Renal cortical epithelial cell (primary cell): ENCODE data around the gene LNX2. TPM values are rescaled to one million over a fixed set of nuclear protein-coding genes. Genes with fewer than 3 reads are reported as not detected.
A peak's percentile ranks its signal among the peaks of the same experiment; 100 is the strongest.

Experiments
- DNase-seq: peaks from one replicate; pipeline ENCODE4 v3.0.0-alpha.2; 2011; ENCODE audit warnings: low read depth
- total RNA-seq: library from RNA; depleted of rRNA; stranded (reverse); fragments of >200 nt; gene quantifications from 2 replicates; pipeline ENCODE4 v1.2.3, GENCODE V29; 2014

Gene LNX2
- 9.0 and 16.5 TPM in 2 replicates for total RNA-seq

GRCh38 chr13:27620377-27621115 is at the start of gene LNX2:
Gene LNX2, minus strand, starts transcription at chr13:27620529. Its CDS starts 38,826 bp downstream, at chr13:27581703.
- peak; percentile 85 for DNase-seq

DNA sequence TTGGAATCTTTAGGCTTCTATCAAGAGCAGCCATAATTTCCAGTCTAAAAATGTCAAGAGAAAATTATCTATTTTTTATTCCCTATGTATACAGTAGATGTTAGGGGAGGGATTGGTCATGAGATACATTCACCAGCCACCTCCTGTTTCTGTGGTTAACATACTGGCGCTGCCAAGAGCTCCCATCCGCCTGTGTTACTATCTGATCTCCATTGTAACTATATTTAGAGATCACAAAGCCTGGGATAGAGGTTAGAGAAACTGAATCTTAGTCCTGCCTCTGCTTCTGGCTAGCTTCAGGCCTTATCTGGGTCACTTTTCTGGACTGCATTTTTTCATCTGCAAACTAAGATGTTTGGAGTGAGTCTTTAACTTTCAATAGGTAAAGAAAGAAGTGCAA is 47.6 kb upstream of the LNX2 start:
- DNase-seq, result no peak

DNA sequence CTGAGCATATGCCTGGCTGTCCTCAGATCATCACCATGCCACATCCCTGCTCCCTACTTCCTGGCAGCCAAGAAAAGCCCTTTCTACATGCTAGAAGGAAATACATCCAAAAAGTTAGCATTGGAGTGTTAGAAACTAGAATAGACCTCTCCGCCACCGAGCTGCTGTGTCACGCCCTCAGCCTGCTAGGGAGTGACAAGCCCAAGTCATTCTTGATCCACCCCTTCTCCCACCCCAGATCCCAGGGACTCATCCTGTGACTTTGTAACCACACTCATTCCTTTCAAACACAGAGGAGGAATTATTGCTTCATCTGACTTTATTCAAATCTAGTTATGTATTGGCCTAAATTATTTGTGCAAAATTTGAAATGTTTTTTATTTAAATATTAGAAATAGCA is 46.6 kb upstream of the LNX2 start:
- DNase-seq, result no peak

- DNase-seq, result no peak
Measured at GRCh38 chr13:27665761-27666160, 45.4 kb upstream of the LNX2 start.

GRCh38 chr13:27665333-27665732 is 45.0 kb upstream of the LNX2 start:
- no peak for DNase-seq

- peak; percentile 17 for DNase-seq
Measured at GRCh38 chr13:27663947-27664346, 43.6 kb upstream of the LNX2 start.

DNA sequence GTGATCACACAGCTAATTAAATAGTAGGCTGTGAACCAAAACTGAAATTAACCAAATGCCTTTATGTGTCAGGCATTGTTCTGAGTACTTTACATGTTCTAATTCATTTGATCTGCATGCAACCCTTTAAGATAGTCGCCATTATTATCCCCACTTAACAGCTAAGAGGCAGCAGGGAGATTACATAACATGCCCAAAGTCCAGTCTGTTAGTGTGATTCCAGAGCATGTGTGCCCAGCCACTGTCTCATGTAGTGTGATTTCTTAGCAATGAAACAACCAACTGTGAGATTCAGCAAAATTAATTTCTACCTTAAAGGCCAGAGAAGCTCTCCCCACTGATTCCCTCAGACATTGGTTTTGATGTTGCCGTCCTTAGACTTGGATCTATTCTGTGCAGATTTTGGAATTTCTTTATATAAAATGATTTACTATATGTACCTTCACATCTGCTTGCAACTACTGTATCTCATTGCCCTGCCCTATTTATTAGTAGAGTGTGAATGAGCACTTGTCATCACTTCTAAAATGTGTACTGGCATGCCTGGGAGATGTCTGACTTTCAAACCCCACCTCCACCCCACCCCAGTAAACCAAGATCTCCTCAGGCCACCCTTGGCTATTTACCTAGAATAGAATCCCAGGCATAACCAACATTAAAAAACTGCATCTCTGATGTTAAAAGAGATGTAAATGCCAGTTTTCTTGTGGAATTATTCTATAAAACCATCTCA is 42.6 kb upstream of the LNX2 start:
- DNase-seq, result peak; percentile 13

DNA sequence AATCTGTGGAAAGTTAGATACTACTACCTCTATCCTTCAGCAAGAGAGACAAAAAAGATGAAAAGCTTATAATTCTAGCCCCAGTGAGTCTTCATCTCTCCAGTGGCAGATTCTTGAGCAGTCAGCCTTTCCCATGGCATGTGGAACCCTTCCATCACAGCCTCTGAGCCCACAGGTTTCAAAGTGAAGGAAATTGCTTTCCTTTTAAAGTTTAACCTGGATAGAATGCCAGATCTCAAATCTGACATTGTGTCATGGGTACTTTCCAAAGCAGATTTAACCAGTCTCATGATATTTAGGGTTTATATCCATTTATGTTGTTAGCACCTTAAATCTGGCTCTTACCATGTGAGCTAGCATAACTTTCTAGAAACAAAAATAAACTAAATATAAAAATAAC is 40.7 kb upstream of the LNX2 start:
- DNase-seq, result peak; percentile 76

DNA sequence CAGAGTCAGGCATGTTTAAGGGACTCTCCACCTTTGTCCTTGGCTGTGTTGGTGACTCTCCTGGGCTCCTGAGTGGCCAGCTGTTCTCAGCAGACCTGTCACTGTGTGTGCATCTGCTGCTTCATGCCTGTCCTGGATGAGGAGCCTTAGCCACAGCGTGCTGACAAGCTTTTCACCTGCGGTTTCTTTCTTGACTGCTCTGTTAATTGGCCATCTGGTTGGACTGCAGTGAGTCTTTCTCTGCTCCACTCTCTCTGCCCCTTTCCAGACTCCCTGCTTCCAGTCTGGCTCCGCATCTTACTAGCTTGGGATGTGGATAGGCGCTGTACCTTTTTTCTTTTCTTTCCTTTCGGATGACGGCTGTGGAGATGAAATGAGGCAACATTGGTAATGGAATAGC is 40.2 kb upstream of the LNX2 start:
- DNase-seq, result no peak

GRCh38 chr13:27659145-27659865 is 39.0 kb upstream of the LNX2 start:
- no peak for DNase-seq

- no peak for DNase-seq
Measured at GRCh38 chr13:27658546-27658945, 38.2 kb upstream of the LNX2 start.

GRCh38 chr13:27657724-27658123 is 37.4 kb upstream of the LNX2 start:
- no peak for DNase-seq

DNA sequence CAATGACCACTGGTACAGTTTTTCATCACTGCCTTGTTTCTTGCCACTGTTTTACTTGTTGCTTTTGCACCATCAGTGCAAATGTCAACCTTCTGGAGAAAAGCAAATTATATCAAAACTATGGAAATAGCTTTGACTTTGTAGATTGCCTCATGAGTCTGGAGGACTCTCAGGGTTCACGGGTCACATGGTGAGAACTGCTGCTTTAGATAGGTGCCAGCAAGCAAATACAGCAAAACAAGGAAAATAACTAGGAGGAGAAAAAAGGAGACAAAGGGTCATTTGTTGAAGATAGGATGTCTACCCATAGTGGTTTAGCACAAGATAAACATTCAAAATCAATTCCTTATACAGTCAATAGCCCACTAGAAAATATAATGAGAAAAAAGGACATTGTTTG is 34.5 kb upstream of the LNX2 start:
- no peak for DNase-seq

DNA sequence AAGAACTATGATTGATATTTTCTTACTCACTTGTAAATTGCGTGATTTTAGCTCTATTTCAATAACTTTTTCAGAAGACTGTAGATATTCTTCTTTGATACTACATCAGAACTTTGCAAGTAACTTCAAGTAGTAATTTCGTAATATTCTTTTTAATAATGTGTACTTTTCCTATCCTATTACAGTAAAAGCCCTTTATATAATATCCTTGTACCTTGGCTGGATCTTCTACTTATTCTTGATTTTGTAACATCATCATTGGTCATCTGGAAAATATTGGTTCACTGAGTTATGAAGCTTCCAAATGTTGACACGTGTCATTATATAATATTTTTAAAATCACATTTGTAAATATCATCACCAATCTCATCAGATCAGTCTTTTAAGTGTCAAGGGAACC is 33.7 kb upstream of the LNX2 start:
- no peak for DNase-seq

- DNase-seq, result no peak
Measured at GRCh38 chr13:27650312-27650711, 30.0 kb upstream of the LNX2 start.

DNA sequence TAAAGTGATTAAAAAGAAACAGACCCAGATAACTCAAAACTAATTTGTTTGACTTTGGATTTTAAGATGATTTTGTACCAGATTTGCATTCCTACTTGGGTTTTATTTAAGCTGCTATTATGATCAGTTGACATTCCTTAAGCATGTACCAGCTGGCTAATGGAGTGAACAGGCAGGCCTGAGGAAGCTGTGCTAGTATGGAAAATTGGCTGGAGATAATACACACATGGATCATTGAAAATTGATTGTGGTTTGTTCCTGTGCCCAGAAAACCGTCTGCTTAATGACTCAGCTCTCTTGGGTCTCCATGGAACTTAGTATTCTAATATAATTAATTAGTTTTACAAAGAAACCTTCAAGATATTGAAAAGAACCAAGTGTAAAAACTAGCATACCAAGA is 24.0 kb upstream of the LNX2 start:
- DNase-seq, result peak; percentile 47

DNA sequence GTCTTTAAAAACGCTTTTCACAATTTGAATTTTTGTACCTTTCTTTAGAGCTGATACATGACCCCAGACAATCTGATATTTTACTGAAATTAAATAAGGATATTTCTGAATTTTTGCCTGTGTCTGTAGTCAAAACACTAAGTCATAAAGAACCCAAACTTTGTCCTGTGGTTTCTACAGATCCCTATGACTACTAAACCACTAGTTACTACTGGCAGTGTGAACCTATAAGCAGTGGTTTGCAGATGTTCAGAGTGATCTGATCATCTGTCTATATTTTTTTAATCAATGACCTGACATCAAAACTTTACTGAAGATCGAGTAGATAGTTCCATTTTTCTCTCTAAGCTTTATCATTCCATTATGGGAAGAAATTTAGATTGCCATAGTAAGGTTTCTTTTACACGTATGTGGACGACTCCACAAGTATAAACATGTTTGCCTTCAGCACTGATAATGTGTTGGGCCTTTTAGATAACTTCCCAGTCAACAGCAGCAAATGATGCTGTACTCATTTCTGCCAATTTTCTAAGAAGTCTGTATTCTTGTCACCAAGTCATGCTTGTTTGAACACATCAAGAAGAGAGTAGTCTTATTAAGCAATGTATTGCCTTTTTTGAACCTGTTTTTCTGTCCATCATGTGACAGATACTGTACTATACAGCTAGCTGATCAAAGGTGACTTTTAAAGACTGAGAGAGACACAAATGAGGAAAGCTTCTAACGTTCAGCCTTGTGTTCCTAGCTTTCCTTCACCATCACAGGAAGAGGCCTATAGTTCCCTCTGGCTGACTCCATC is 23.2 kb upstream of the LNX2 start:
- DNase-seq, result no peak

GRCh38 chr13:27641711-27642502 is 21.6 kb upstream of the LNX2 start:
- no peak for DNase-seq

DNA sequence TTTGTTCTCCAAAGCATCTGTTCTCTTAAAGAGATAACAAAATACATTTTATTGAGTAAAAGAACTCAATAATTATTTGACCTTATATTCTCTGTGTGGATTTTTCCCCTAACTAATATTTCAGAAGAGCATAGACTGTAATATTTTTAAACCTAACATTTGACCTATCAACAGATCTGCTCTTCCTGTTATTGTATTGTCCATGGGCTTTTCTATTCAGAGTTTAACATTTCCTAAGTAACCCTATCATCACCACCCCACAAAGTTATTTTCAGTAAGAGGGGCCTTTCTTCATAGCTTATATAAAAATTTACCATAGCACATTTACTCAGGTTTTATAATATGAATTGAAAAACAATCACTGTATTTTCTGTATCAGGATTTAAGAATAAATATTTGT is 18.9 kb upstream of the LNX2 start:
- no peak for DNase-seq

GRCh38 chr13:27638521-27638920 is 18.2 kb upstream of the LNX2 start:
- DNase-seq, result no peak

GRCh38 chr13:27638001-27638400 is 17.7 kb upstream of the LNX2 start:
- DNase-seq, result no peak
